Activated CD4-positive, alpha-beta T cell treated with anti-CD3 and anti-CD28 coated beads, Interleukin-2, amount 10 ng/mL, durations not matched to agents 7 days and 5 days (primary cell): ENCODE results near the gene MBIP. TPM values are rescaled to one million over a fixed set of nuclear protein-coding genes. Genes with fewer than 3 reads are reported as not detected.
"Not testable (repeated sequence)": the region's sequence is repeated elsewhere in the genome, so short reads cannot be mapped to it uniquely, and the experiment has no call there.

Experiments
- CTCF ChIA-PET: fragments of 350-600 bp; sonication (Branson Sonifier 250); formaldehyde crosslinking; loops from one replicate; lab custom pipeline; 2021; ENCODE audit warnings: antibody characterized with exemption; lab: Charles Lee
- POLR2A ChIA-PET: fragments of 350-600 bp; sonication (Branson Sonifier 250); formaldehyde crosslinking; loops from one replicate; lab custom pipeline; 2021; ENCODE audit warnings: antibody characterized with exemption; lab: Charles Lee
- DNase-seq: peaks from one replicate; pipeline ENCODE4 v3.0.0-alpha.2; 2020
- H3K27ac Mint-ChIP-seq: one replicate; pipeline ENCODE4 v1.8.0; 2021; ENCODE audit warnings: mild to moderate bottlenecking, moderate library complexity, mixed read lengths
- H3K27me3 Mint-ChIP-seq: one replicate; pipeline ENCODE4 v1.8.0; 2021; ENCODE audit warnings: mixed read lengths
- H3K36me3 Mint-ChIP-seq: one replicate; pipeline ENCODE4 v1.8.0; 2021; ENCODE audit warnings: low read depth, mixed read lengths
- H3K4me1 Mint-ChIP-seq: one replicate; pipeline ENCODE4 v1.8.0; 2021; ENCODE audit warnings: mixed read lengths
- H3K4me3 Mint-ChIP-seq: one replicate; pipeline ENCODE4 v1.8.0; 2021; ENCODE audit warnings: mild to moderate bottlenecking, moderate library complexity, mixed read lengths
- H3K9me3 Mint-ChIP-seq: one replicate; pipeline ENCODE4 v1.8.0; 2021; ENCODE audit warnings: mixed read lengths
- total RNA-seq, 2 experiments: library from RNA; stranded (reverse); gene quantifications; one replicate each; pipeline ENCODE4 v1.2.3, GENCODE V29; 2021

MBIP gene, protein sequence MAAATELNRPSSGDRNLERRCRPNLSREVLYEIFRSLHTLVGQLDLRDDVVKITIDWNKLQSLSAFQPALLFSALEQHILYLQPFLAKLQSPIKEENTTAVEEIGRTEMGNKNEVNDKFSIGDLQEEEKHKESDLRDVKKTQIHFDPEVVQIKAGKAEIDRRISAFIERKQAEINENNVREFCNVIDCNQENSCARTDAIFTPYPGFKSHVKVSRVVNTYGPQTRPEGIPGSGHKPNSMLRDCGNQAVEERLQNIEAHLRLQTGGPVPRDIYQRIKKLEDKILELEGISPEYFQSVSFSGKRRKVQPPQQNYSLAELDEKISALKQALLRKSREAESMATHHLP
- total RNA-seq, result 10 to 100 TPM; 23.1 to 27.7 TPM

DNA sequence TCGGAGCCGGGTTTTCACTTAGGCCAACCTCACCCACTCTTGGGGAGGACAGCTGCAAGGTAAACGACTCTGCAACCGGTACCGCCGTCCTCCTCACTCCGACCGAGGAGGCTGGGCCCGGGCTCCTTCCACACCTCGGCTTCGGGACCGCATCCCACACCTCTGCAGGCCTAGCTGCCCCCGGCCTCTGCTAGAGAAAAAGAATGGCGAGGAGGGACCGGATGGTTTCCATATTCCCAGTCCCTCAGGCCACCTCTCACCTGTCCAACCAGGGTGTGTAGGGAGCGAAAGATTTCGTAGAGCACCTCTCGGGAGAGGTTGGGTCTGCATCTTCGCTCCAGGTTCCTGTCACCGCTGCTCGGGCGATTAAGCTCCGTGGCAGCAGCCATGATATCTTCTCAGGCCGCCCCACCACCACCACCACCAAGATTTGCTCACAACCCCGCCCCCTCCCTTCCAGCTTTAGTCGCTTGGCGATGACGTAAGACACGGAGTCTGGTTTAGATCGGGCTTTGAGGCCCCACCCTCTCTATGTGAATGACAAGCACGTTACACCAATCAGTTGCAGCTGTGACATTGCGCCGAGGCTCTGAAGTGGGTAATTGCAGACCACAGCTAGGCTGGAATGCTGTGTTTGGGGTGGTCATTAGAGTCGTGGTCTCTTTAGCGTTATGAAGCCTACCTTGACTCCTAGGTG lies at the start of gene MBIP:
Gene MBIP (minus strand): TSS at position 438 of the 697 bp plus-strand sequence. CDS start 49 bp downstream, at position 389.
- POLR2A ChIA-PET, result interaction anchor here (0.6 to 0.7 kb wide), 5 partner anchors 23 to 1783 kb away, joined by 3 to 4 read pairs (median 3); no protein-coding TSS in a partner anchor
- peaks cover 19% of the 10 kb centered on the region for H3K27me3 Mint-ChIP-seq
- peak; percentile 96 for DNase-seq

DNA sequence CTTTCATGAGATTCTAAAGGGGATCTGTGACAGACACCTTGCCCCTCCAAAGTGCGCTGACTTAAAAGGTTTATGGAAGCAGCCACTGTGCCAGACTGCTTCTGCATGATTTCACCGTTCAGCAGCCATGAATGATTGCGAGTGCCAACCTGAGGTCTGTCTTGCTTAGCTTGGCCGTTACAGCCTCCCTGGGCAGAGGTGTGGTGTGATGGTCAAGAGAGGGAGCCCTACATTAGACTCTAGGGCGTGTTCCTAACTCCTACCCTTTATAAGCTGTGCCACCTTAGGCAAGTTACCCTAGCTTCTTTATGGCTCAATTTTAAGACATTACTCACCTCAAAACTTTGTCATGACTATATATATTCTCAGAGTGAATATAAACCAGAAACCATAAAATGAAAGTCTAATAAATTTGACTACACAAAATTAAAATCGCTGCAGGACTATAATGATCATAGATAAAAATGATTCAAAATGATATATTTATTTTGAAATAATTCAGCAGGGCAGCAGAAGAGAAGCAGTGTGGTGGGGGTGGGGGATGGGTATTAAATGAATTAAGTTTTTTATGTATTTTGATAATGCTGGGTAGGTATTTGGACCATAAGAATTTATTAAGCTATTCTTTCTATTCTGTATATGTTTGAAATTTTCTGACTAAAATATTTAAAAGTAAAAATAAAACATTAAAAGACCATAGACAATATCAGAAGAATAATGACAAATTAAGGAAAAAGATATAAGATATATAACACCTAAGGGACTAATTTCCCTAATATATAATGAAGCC lies 47.7 kb upstream of the MBIP start:
- Mint-ChIP-seq H3K4me1 (no peaks in the 10 kb centered on the region), H3K4me3 (no peak overlapping the region), H3K27ac (no peak overlapping the region), H3K9me3 (no peaks in the 10 kb centered on the region), H3K36me3 (no peaks in the 10 kb centered on the region), H3K27me3 (peaks cover 8% of the 10 kb centered on the region)
- ChIA-PET POLR2A (no interaction called here), CTCF (interaction anchor here (0.6 kb wide), 1 partner anchor 663 kb away, joined by 3 read pairs; no protein-coding TSS in a partner anchor)
- no peak for DNase-seq

More for the DNA sequence above, at the start of gene MBIP:
- Mint-ChIP-seq H3K4me1 (peaks cover 30% of the 10 kb centered on the region), H3K36me3 (peaks cover 3% of the 10 kb centered on the region), H3K9me3 (peaks cover 4% of the 10 kb centered on the region), H3K4me3 (peak within 1 kb of the TSS; percentile 85), H3K27ac (peak within 1 kb of the TSS; percentile 97)
- CTCF ChIA-PET, result no interaction called here

DNA sequence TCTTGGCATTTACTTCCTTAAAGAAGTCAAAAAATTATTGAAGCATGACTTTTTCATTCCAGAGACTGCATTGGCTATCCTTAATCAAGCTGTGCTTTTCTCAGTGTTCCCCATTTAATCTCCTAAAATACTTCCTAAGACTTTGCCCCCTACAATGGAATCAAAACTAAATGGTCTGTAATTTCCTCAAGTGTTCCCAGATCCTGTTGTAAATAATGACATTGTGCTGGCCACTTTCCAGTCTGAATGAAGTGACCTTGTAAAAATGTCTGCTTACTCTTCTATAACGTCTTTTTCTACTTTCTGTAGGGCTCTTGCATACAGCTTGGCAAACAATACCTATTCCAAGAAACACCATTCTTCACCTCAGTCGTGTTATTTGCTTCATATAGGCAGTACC lies 45.3 kb upstream of the MBIP start:
- Mint-ChIP-seq H3K36me3 (no peaks in the 10 kb centered on the region), H3K4me3 (no peak overlapping the region), H3K4me1 (no peaks in the 10 kb centered on the region), H3K9me3 (no peaks in the 10 kb centered on the region), H3K27ac (no peak overlapping the region), H3K27me3 (peaks cover 8% of the 10 kb centered on the region)
- ChIA-PET POLR2A (no interaction called here), CTCF (interaction anchor here (0.9 kb wide), 1 partner anchor 9 kb away, joined by 3 read pairs; no protein-coding TSS in a partner anchor)
- no peak for DNase-seq

DNA sequence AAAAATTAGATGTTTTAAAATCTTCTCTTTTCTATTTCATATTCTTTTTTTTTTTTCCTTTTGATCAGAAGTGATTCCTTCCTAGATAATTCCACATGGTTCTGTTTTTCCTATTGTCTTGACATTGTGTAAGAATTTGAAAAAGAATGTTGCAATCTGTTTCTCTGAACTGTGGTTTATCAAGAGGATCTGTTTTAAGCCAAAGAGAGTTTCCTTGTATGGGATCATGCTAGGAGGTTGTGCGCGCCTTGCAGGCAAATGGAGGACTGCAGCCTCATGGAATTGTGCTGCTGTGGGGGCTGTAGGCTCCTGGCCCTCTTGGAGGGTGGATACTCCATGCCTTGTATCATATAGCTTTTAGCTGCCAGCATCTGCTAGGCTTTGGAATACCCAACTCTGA lies 43.3 kb upstream of the MBIP start:
- POLR2A ChIA-PET, result no interaction called here
- DNase-seq, result no peak

DNA sequence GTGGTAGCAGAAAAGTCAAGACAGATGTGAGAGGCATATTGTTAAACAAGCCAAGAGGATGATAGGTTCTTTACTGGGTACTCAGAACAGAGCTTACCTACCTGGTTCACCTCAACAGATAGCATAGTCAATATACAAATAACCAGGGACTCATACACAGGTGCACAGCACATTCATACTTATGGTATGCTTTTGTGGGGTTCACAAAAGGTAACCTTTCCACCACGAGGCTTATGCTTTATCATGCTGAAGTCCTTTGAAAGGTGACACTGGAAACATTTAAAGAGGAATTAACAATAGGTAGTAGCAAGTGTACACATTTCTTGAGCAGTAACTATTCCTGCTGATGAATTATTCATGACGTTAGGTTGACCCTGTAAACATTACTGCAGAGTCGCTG lies 42.2 kb upstream of the MBIP start:
- no peak for DNase-seq
- POLR2A ChIA-PET, result no interaction called here
- no peak overlapping the region for H3K27ac Mint-ChIP-seq
- H3K9me3 Mint-ChIP-seq, result no peaks in the 10 kb centered on the region
- no peaks in the 10 kb centered on the region for H3K36me3 Mint-ChIP-seq
- H3K27me3 Mint-ChIP-seq, result peaks cover 10% of the 10 kb centered on the region
- H3K4me1 Mint-ChIP-seq, result no peaks in the 10 kb centered on the region
- no peak overlapping the region for H3K4me3 Mint-ChIP-seq
- CTCF ChIA-PET, result no interaction called here

More for the DNA sequence above, 43.3 kb upstream of the MBIP start:
- no peaks in the 10 kb centered on the region for H3K36me3 Mint-ChIP-seq
- CTCF ChIA-PET, result no interaction called here
- no peaks in the 10 kb centered on the region for H3K4me1 Mint-ChIP-seq
- H3K4me3 Mint-ChIP-seq, result no peak overlapping the region
- no peak overlapping the region for H3K27ac Mint-ChIP-seq
- H3K27me3 Mint-ChIP-seq, result peaks cover 11% of the 10 kb centered on the region
- H3K9me3 Mint-ChIP-seq, result no peaks in the 10 kb centered on the region

DNA sequence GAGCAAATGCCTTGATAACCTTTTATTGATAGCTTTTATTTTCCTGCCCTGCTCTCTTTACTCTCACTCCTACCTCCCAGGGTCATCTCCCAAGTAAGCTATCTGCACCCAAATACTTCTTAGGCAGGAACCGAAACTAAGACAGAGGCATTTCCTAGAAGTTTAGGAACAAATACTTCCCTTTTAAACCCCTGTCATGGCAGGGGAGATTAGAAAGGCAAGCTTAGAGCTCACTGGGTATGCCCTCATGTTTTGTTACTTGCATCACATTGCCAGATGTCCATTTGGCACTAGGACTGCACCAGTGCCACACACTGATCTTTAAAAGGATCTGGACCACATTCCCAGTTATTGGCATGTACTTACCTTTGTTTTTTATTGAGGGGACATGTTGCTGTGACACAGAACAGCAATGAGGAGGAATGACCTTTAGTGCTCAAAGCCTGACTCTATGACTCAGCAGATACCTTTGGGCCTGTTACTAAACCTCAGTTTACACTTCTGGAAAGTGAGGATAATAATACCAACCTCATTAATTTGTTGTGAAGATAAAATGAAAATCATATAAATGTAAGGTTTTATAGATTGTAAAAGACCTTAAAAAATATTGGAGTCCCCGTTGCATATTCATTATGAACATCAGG lies 40.9 kb upstream of the MBIP start:
- CTCF ChIA-PET, result no interaction called here
- no peaks in the 10 kb centered on the region for H3K36me3 Mint-ChIP-seq
- no peak for DNase-seq
- POLR2A ChIA-PET, result no interaction called here
- no peak overlapping the region for H3K4me3 Mint-ChIP-seq
- H3K27ac Mint-ChIP-seq, result no peak overlapping the region
- peaks cover 5% of the 10 kb centered on the region for H3K9me3 Mint-ChIP-seq
- H3K4me1 Mint-ChIP-seq, result no peaks in the 10 kb centered on the region
- H3K27me3 Mint-ChIP-seq, result peaks cover 9% of the 10 kb centered on the region

DNA sequence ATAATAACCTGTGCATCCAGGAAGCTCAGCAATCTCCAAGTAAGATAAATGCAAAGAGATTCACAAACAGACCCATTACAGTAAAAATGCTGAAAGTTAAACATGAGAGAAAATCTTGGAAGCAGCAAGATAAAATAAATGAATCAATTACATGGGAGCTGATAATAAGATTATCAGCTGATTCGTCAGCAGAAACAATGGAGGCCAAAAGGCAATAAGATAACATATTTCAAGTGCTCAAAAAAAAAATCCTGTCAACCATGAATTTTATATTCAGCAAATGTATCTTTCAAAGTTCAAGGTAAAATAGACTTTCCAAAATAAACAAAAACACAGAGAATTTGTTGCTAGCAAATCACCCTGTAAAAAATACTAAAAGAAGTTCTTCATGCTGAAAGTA lies 36.4 kb upstream of the MBIP start:
- Mint-ChIP-seq H3K4me3 (no peak overlapping the region), H3K4me1 (no peaks in the 10 kb centered on the region), H3K36me3 (no peaks in the 10 kb centered on the region), H3K27me3 (peaks cover 4% of the 10 kb centered on the region), H3K27ac (no peak overlapping the region), H3K9me3 (peaks cover 12% of the 10 kb centered on the region)
- DNase-seq, result no peak
- ChIA-PET POLR2A (no interaction called here), CTCF (interaction anchor here (0.6 kb wide), 1 partner anchor 288 kb away, joined by 4 read pairs; no protein-coding TSS in a partner anchor)

DNA sequence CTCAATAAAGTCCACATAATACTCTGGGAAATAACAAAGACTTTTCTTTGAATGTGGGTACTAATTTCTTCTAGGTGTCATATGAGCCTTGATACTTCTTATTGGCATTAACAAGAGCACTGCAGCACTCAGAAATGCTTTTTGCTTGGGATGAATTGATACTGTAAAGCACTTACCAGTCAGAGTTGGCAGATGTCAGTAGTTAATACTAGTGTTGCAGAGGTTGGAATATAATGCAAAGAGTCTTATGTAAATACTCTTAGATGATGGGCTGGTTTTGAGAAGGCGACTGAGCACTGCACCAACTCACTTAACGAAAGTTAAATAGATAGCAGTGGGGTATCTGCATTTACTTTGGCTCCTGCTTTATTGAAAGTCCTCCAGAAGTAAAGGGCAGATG lies 25.6 kb upstream of the MBIP start:
- ChIA-PET POLR2A (no interaction called here), CTCF (no interaction called here)
- Mint-ChIP-seq H3K27me3 (peaks cover 9% of the 10 kb centered on the region), H3K4me3 (no peak overlapping the region), H3K9me3 (no peaks in the 10 kb centered on the region), H3K4me1 (no peaks in the 10 kb centered on the region), H3K36me3 (no peaks in the 10 kb centered on the region), H3K27ac (no peak overlapping the region)
- no peak for DNase-seq

DNA sequence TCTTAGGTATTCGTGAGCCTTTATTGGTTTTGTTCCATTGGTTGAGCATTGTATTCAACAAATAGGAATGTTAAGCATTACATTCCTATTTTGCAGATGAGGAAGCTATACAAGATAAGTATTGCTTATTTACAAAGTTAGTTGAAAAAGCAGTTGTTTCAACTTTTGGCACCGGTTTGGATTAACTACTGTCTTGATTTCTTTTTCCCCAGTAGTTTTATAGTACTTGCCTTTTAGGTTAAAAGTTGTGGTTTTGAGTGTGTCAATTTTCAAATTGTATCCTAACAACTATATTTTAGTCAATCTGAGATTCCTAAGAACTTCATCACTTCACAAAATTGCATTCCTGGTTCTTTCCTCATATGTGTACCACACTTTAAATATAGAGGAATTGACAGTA lies 23.8 kb upstream of the MBIP start:
- no peak for DNase-seq
- CTCF ChIA-PET, result no interaction called here
- Mint-ChIP-seq H3K36me3 (no peaks in the 10 kb centered on the region), H3K27ac (no peak overlapping the region), H3K27me3 (peaks cover 8% of the 10 kb centered on the region), H3K4me3 (no peak overlapping the region), H3K4me1 (no peaks in the 10 kb centered on the region), H3K9me3 (no peaks in the 10 kb centered on the region)
- POLR2A ChIA-PET, result no interaction called here

DNA sequence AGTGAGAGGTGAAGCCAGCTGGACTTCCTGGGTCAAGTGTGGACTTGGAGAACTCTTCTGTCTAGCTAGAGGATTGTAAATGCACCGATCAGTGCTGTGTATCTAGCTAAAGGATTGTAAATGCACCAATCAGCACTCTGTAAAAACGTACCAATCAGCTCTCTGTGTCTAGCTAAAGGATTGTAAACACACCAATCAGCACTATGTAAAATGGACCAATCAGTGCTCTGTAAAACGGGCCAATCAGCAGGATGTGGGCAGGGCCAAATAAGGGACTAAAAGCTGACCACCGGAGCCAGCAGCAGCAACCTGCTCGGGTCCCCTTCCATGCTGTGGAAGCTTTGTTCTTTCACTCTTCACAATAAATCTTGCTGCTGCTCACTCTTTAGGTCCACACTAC lies 21.4 kb upstream of the MBIP start:
- POLR2A ChIA-PET, result not testable (repeated sequence)
- peaks cover 16% of the 10 kb centered on the region for H3K27me3 Mint-ChIP-seq

DNA sequence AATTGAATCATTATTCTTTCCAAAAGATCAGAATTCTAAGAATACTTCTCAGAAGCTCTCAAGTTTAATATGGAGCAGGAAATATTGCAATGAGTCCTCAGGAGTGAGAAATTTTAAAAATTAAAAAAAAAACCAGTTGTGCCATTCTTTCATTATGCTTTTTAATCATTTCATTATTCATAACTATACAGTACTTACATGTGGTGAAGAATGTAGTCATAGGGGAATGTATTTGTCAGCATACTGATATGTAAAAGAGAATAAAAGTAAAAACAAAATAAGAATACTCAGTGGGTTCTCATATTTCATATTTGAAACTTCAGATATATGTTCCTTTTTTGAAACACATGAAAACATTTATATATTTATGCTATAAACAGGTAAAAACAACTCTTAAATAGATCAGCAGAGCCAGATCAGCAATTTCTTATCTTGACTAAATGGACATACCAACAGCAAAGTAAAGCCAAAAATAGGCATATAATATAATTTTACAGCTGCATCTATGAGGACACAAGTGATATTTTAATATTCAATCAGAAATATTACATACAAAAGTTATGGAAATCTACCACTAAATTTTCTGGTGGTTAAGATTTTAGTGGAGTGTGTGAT lies 19.9 kb upstream of the MBIP start:
- POLR2A ChIA-PET, result no interaction called here
- Mint-ChIP-seq H3K9me3 (no peaks in the 10 kb centered on the region), H3K27ac (no peak overlapping the region), H3K4me3 (no peak overlapping the region), H3K27me3 (peaks cover 15% of the 10 kb centered on the region), H3K36me3 (no peaks in the 10 kb centered on the region), H3K4me1 (no peaks in the 10 kb centered on the region)
- CTCF ChIA-PET, result no interaction called here
- no peak for DNase-seq

More for the DNA sequence above, 21.4 kb upstream of the MBIP start:
- H3K36me3 Mint-ChIP-seq, H3K9me3 Mint-ChIP-seq, DNase-seq, H3K27ac Mint-ChIP-seq, H3K4me3 Mint-ChIP-seq, H3K4me1 Mint-ChIP-seq, CTCF ChIA-PET: not testable (repeated sequence)

DNA sequence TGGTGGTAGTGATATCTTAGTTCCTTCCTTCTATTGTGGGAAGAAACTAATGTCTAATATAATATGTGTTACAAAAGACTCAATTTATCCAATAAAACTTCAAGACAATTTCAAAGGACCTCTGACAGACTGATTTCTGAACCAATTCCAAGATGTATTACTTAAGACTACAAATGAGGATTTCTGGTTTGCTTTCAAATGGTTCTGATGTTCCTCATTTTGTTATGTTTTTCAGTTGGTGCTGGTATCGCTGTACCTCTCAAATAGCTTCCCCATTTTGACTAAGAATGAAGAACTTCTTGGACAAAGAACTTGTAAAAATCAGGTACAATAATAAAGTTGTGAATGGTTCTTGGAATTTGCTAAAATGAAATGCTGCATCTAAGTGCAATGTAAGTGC lies 19.4 kb upstream of the MBIP start:
- Mint-ChIP-seq H3K27ac (no peak overlapping the region), H3K36me3 (no peaks in the 10 kb centered on the region), H3K4me1 (no peaks in the 10 kb centered on the region), H3K9me3 (no peaks in the 10 kb centered on the region), H3K27me3 (peaks cover 17% of the 10 kb centered on the region), H3K4me3 (no peak overlapping the region)
- CTCF ChIA-PET, result no interaction called here
- POLR2A ChIA-PET, result no interaction called here
- DNase-seq, result no peak
